Stimulated activated CD4-positive, alpha-beta T cell treated with anti-CD3 and anti-CD28 coated beads, Interleukin-2, amount 100 ng/mL, for 48 hours (primary cell): ENCODE data around the gene P2RX5.
A peak's percentile ranks its signal among the peaks of the same experiment; 100 is the strongest.
"Not testable (repeated sequence)": the region's sequence is repeated elsewhere in the genome, so short reads cannot be mapped to it uniquely, and the experiment has no call there.

Experiments used
- DNase-seq, 2 donors: peaks; one replicate each; pipeline ENCODE4 v3.0.0-alpha.2; 2020

The P2RX5 gene

DNA sequence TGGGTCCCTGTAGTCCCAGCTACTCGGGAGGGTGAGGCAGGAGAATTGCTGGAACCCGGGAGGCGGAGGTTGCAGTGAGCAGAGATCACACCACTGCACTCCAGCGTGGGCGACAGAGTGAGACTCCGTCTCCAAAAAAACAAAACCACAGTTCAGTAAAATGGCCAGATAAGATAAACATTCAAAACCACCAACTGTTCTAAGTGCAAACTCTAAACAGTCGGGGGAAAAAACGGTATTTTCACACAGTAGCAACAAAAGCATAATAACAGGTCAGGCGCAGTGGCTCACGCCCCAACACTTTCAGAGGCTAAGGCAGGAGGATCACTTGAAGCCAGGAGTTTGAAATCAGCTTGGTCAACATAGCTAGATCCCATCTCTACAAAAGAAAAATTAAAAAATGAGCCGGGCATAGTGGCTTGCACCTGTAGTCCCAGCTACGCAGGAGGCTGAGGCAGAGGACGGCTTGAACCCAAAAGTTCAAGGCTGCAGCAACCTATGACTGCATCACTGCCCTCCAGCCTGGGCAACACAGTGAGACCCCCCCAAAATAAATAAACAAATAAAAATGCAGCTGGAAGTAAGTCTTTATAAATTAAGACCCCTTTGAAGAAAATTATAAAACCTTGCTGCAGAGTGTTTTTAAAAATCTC lies 17.0 kb upstream of the P2RX5 start:
- no peak for DNase-seq

DNA sequence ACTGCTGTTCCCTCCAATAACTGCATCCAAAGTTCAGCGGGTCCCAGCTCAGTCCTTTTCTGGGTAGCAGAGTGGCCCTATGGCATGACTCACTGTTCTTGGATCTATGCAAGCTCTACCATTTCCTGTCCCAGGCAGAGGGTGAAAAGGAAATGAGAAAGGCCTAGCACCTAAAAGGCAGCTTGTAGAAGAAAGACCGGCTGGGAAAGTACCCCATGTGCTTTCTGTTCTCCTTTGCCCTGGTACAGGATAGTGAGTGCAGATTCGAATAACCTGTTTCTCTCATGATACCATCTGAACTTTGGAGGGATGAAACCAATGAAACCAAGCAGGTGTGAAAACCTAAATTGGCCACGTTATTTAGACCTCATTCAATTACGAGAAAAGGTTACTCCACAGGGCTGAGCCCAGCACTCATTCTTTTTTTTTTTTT lies 15.0 kb upstream of the P2RX5 start:
- DNase-seq, result peak; percentile 47 to 54

DNA sequence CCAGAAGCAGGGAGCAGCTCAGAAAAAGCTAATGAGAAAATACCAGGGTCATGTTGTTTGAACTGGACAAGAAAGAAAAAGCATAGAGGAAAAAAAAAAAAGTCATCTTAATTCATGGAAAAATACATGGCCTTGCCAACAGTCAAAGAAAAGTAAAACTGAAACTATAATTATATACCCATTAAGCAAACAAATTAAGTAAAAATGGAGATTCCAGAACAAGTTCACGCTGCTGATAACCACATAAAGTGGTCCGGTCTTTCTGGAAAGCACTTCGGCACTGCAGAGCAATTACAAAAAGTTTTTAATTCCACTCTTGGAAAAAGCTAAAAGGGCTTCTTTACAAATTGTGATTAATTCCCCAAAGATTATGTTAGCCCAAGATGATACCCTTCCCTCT lies 12.4 kb upstream of the P2RX5 start:
- DNase-seq, result no peak

DNA sequence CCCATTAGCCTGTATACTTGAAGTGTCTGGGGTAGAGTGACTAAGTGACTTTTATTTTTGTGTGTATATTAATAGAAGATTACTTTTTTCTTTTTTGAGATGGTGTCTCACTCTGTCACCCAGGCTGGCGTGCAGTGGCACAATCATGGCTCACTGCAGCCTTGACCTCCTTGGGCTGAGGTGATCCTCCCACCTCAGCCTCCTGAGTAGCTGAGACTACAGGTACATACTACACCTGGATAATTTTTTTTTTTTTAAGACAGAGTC lies 9.7 kb upstream of the P2RX5 start:
- DNase-seq, result not testable (repeated sequence)

DNA sequence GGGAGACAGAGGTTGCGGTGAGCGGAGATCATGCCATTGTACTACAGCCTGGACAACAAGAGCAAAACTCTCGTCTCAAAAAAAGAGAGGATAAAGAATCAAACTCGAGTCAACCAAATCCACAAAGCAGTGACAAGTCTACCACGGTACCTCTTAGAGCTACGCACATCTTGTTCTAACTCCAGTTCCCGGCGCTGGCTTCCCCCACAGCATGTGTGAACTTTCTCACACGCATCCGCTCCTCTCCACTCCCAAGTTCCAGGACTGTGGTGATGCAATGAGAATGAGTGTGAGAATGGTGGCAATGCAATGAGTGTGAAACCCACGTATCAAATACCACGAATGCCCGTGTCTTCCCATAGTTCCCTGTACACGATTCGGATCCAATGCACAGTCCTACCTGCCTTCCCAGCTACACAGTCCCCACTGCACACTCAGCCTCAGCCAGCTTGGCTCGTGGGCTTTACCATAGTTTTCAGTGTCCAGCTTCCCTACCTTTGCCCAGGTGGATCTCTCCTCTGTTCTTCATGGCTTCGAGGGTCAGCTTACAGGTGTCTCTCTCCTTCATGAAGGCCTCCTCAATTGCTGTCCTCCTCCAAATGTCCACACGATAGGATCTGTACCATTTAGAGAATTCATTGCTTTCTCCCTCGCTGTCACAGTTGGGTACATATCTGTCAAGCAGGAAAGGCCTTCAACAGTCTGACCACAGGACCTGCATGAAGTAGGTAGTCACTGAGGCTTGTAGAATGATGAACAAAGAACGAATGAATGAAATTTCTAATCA lies 9.2 kb upstream of the P2RX5 start:
- DNase-seq, result no peak

DNA sequence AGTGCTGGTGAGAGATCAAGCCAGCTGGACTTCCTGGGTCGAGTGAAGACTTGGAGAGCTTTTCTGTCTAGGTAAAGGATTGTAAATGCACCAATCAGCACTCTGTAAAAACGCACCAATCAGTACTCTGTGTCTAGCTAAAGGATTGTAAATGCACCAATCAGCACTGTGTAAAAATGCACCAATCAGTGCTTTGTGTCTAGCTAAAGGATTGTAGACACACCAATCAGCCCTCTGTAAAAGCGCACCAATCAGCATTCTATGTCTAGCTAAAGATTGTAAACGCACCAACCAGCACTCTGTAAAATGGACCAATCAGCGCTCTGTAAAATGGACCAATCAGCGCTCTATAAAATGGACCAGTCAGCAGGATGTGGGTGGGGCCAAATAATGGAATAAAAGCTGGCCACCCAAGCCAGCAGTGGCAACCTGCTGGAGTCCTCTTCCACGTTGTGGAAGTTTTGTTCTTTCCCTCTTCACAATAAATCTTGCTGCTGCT lies 6.1 kb upstream of the P2RX5 start:
- not testable (repeated sequence) for DNase-seq

DNA sequence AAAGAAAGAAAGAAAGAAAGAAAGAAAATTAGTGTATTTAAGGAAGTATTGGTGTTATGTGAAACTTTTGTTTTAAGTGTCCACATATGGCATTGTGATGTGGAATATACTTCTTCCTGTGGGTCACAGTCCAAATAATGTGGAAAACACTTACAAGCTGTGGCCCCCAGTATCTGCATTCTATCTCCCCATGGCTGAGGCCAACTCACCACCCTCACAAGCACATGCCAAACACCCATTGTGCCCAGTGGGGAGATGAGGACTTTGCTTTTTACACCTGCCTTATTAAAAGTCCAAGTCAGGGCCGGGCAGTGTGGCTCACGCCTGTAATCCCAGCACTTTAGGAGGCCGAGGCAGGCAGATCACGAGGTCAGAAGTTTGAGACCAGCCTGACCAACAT lies 4.0 kb upstream of the P2RX5 start:
- DNase-seq, result no peak

DNA sequence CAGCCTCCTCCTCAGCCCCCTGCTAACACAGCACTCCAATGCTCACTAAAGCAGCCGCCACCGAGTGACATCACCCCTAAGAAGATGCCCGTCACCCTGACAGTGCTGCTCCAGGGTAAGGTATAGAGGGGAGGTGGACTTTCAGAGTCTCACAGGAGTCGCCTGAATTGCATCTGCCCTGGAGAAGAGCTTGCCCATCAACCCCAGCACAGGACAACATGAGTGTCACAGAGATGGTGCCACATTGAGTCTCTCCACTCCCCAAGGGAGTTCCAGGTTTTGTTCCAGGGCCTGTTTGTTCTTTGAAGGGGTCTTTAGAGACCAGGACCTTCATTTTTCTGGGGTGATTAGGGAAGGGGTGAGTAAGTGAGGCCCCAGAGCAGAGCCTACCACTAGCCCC lies 2.2 kb upstream of the P2RX5 start:
- DNase-seq, result no peak

DNA sequence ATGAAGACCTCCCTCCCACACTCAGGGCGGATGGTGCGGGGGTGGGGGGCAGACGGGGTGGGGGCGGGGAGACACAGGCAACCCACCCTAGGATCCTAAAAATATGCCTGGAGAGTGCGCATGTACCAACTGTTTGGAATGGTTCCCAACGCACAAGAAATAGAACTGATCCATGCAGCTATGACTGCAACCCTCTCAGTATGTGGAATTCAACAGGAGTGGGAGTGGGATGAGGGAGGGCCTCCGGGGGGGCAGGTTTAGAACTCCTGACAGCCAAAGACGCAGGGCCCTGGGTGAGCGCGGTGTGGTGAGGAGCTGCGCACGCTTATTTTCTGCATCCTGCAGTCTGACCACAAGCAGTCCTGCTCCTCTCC lies 1.1 kb upstream of the P2RX5 start:
- no peak for DNase-seq

DNA sequence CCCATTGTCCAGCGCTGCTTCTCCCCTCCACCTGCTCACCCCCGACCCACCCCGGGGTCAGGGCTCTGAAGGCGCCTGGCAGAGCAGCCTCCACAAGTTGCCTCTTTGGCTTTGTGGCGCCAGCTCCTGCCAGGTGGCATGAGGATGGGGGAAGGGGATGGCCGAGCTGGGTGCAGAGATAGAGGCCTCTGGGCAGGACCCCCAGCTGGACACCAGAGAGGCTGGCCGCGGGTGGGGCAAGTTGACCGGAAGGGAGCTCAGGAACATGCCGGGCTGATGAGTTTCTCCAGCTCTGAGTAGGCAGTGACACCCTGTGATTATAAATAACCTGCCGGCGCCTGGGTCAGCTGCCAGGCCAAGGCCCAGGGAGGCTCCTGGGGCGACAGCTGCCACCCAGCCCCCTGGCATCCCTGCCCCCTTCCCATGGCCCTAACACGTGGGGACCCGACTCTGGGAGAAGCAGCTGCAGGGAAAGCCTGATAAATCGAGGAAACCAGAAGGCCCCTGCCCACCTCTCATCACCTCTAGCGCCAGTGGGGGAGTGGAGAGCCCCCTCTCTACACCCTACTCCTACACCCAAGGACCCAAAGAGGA lies 729 bp downstream of the P2RX5 start:
- no peak for DNase-seq

DNA sequence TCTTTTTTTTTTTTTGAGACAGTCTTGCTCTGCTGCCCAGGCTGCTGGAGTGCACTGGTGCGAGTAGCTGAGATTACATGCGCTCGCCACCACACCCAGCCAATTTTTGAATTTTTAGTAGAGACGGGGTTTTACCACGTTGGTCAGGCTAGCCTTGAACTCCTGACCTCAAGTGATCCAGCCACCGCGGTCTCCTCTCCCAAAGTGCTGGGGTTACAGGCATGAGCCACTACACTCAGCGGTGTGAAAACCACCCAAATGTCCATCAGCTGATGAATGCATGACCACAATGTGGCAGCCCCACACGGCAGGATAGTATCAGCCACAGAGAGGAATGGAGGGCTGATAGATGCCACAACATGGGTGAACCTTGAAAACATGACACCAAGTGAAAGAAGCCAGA lies 2.1 kb downstream of the P2RX5 start:
- peak; percentile 28 for DNase-seq

DNA sequence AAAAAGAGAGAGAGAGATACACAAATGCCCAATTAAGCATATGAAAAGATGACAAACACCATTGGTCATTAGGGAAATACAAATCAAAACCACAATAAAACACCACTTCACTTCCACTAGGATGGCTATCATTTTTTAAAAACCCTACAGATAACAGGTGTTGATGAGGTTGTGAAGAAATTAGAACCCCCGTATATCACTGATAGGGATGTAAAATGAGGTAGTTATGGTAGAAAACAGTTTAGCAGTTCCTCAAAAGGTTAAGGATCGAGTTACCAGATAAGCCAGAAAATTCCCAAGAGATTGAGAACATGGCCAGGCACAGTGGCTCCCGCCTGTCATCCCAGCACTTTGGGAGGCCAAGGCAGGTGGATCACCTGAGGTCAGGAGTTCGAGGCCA lies 2.8 kb downstream of the P2RX5 start:
- DNase-seq, result no peak

DNA sequence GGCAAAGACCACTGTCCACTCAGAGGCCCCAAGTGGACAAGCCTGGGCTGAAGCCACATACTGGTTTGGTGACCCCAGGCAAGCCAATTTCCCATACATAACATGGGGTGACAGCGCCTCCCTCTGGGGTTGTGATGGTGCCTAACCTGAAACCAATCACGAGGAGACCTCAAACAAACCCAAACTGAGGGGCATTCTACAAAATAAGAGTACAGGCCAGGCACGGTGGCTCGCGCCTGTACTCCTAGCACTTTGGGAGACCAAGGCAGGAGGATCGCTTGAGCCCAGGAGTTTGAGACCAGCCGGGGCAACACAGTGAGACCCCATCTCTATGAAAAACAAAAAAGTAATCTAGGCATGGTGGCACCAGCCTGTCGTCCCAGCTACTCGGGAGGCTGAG lies 3.6 kb downstream of the P2RX5 start:
- DNase-seq, result no peak

DNA sequence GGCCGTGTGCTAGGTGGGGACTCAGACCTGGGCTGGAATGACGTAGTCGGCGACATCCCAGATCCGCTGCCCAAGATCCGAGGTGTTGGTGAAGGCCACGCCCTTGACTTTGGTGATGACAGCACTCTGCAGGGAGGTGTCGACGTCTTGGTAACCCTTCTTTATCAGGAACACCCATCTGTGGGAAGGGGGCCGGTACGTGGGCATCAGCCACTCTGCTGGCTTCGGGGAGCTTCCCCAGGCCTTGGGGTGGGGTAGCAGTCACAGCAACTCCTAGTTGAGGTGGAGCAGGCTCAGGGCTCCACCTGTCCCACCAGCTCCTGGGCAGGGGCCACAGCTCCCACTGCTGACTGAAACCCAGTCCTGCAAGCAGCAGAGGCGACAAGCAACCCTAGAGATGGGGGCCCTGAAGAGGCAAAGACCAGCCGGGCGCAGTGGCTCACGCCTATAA lies 4.3 kb downstream of the P2RX5 start:
- no peak for DNase-seq

DNA sequence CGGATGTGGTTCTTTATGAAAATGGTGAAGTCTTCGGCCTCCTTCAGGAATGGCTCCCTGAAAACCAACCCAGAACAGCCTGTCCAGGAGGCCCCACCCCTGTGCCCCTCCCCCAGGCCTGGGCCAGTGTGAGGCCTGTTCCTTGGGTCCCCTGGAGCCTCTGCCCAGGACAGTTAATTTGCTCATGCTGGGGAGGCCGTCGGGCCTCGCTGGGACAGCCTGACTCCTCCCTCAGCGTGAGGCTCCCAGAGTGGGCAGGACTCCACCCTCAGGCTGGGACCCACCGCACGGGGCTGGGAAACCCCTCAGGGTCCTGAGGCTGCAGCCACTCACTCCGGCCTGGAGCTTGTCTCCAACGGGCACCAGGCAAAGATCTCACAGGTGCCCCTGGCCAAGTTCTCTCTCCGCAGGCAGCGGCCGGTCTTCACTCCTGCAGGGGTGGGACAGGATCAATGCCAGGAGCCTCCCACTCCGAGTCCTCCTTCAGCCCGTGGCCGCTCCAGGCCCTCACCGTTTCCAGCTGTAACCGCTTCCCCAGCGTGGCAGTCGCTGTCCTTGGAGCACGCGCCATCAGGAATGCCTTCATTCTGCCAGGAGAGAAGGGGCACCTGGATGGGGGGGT lies 5.8 kb downstream of the P2RX5 start:
- DNase-seq, result no peak

DNA sequence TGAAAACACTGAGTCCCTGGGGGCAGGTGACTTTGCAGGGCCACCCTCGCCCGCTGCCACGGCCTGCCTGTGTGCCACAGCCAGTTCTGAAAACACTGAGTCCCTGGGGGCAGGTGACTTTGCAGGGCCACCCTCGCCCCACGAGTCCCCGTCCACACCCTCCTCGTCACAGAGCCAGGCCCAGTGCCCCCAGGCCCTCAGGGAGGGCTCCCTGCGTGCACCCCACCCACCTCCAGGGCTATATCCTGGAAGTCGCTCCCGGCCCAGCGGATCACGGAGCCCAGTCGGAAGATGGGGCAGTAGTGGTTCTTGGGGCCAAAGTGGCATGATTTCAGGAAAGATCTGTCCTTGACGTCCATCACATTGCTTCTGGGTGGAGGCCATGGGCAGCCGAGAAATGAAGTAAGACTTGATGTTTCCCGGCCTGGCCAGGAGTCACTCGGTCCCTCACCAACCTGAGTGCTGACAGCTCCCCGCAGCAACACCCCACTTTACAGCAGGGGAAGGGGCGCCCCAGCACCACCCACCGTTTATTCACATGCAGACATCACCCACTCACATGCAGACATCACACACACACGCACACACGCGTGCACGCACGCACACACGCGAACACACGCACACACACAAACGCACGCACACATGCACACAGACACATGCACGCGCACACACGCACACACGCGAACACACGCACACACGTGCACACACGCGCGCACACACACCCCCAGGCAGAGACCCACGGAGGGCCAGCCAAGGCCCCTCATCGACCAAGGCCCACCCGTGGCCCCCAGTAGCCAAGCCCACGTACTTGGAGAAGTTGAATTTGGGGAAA lies 6.5 kb downstream of the P2RX5 start:
- DNase-seq, result no peak

DNA sequence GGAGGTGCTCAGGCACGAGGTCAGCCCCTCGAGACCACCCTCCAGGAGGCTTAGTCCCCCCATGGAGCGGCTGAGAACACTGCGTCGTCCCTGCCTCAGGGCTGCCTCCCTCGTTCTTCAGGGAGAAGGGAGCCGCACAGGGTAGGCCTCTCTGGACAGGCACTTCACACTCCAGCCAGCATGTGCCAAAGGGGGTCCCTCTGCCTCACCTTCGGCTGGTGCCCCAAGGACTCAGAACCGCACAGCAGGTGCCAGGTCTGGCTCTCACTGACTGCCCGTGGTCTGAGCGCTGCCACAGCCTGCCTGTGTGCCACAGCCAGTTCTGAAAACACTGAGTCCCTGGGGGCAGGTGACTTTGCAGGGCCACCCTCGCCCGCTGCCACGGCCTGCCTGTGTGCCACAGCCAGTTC lies 7.1 kb downstream of the P2RX5 start:
- no peak for DNase-seq

DNA sequence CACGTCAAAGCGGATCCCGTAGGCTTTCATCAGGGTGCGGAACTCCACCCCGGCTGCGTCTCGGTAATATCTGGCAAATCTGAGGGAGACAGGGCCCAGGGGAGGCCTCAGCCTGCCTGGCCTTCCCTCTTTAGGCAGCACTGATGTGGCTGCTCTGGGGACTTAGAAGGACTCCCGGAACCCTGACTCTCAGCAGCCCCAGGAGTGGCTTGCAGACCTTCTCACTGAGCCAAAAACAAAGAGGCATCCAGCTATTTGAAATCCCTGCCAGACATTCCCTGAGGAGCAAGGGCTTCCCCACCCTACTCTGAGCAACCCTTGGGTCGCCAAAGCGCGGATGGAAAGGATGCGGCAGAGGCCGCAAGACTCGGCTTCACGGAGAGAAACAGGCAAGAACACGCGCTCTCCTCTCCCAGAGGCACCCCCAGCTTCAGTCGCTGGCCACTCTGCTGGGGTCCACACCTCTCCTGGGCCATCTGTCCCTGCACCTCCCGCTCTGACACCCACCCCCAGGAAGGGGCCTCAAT lies 7.9 kb downstream of the P2RX5 start:
- no peak for DNase-seq

DNA sequence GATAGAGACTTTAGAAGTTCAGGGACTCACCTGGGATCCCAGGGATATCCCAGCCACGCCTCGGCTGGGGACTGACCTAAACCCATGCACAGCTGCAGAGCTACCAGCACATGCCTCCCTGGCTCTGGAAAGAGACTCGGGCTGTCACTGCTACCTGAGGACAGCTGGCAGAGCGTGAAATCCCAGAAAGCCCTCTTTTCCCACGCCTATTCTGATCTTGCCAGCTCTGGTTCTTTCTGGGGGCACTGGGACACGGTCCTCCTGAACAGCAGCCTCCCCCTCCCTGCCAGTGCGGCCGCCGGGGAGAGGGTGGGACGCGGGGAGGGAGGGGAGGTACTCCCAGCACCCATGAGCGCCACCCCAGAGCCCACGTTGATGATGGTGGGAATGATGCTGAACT lies 10.8 kb downstream of the P2RX5 start:
- no peak for DNase-seq

DNA sequence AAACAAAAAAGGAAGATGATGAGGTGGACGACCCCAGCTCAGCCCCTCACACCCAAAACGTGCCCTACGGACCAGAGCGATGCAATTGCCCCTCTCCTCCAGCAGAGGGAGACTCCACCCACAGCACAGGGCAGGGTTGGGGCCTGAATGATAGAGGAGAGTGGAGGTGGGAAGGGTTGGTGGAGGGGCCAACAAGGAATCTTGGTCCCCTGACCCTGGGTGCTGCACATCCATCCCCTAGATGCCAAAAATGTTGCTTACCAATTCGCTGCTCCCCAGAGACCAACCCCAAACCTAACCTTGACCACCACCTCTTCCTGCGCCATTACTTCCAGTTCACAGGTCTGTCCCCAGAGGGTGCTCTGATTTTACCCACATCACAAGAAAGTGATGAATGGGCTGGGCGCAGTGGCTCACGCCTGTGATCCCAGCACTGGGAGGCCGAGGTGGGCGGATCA lies 12.9 kb downstream of the P2RX5 start:
- peak; percentile 54 to 62 for DNase-seq

DNA sequence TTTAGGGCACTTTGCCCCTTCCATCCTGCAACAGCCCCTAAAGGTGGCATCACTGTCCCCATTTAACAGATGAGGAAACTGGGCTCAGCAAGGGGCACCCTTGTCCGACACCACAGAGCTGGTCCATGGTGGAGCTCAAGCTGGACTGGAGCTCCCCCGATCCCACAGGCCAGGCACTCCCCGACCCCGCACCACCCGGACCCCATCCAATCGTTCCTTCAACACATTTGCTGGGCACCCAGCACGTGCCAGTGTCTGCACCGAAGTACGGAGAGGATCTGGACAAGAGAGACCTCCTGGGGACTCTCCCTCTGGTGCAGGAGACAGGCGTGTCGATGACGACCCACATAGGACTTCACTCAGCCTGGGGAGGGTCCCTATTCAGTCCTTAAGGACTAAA lies 13.9 kb downstream of the P2RX5 start:
- no peak for DNase-seq

DNA sequence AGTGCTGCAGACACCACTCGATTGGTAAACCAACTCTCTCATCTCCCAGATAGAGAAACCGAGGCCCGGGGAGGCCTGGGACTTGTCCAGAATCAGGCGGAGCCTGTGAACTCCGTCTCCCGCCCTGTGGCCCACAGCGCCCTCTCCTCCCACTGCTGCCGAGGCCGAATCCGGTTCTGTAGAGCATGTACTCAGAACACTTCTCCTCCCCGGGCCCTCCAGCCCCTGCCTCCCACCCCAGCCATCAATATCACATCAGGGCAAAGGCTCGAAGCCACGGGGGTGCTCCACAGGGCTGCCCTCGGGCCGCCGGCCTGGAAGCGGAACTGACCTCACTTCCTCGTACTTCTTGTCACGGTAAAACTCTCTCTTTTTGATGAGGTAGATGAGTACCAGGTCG lies 14.4 kb downstream of the P2RX5 start:
- no peak for DNase-seq

DNA sequence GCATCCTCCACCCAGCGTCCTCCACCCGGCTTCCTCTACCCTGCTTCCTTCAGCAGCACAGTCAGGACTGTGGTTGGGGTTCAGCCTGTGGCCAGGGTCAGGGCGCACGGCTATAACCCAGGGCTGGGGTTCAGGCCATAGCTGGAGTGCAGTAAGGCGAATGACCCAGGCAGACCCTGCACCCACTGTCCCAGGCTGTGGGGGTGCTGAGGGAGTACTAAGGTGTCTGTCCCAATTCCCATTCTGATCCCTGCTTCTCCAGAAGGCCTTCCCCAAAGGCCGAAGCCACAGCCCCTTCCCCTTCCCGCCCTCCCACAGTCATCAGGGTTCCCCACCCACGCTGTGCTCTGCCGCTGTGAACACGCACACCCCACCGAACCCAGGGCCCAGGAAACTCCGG lies 14.9 kb downstream of the P2RX5 start:
- DNase-seq, result no peak
